Epithelial cell of proximal tubule (primary cell): Measurements from ENCODE around the gene DIAPH2. TPM values are rescaled to one million over a fixed set of nuclear protein-coding genes. Genes with fewer than 3 reads are reported as not detected.

Source experiments
- DNase-seq: peaks from one replicate; pipeline ENCODE4 v3.0.0-alpha.2; 2011; ENCODE audit warnings: low read depth
- H3K4me3 ChIP-seq: 2 replicates; pipeline ENCODE4 v1.5.1; 2011; ENCODE audit warnings: low read depth, mild to moderate bottlenecking, low read length
- total RNA-seq: library from RNA; depleted of rRNA; stranded (reverse); fragments of >200 nt; gene quantifications from 2 replicates; pipeline ENCODE4 v1.2.3, GENCODE V29; 2015
- TF ChIP-seq, protein P1 (sequence below): conservative IDR thresholded peaks from 2 replicates; pipeline ENCODE4 v1.5.1; 2012; ENCODE audit warnings: low read depth, mild to moderate bottlenecking, low read length

DIAPH2 gene
- total RNA-seq, 1 donor from 2014 or later = 15.1 TPM

DNA sequence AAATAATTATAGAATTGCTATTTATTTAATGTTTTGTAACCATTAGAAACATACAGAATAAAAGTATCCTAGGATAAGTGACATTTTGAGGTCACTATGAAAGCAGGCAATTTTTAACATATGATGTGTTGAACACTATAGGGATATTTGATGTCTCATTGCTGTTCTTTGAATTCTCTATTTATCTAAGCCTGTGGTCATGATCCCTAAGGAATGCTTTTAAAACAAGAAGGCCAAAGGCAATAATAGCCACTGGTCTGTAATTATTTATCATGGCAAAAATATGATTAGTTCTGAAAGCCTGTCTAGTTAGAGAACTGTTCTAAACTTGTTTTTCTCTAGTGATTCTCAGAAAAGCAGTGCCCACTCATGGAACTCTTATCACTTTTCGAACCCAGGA, 385.7 kb downstream of the DIAPH2 start:
- TF ChIP-seq, protein P1, sequence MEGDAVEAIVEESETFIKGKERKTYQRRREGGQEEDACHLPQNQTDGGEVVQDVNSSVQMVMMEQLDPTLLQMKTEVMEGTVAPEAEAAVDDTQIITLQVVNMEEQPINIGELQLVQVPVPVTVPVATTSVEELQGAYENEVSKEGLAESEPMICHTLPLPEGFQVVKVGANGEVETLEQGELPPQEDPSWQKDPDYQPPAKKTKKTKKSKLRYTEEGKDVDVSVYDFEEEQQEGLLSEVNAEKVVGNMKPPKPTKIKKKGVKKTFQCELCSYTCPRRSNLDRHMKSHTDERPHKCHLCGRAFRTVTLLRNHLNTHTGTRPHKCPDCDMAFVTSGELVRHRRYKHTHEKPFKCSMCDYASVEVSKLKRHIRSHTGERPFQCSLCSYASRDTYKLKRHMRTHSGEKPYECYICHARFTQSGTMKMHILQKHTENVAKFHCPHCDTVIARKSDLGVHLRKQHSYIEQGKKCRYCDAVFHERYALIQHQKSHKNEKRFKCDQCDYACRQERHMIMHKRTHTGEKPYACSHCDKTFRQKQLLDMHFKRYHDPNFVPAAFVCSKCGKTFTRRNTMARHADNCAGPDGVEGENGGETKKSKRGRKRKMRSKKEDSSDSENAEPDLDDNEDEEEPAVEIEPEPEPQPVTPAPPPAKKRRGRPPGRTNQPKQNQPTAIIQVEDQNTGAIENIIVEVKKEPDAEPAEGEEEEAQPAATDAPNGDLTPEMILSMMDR = no peak

DNA sequence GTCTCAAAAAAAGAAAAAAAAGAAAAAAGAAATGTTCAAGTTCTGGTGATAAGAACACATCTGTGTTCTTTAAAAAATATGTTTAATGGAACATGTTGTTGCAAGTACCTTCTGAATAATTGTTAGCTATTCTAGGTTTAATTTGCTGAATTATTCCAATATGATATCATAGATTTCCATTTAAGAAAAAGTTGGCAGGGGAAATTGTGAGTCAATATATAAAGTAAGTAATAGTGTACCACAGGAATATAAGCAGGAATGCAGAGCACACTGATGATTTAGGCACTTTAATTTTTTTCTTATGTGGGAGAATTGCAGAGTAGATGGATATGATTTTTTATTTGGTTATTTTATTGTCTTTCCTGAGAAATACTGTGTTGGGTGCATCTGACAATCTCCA, 389.8 kb downstream of the DIAPH2 start:
- TF ChIP-seq, protein P1 = no peak
- H3K4me3 ChIP-seq = no peak overlapping the region
- no peak for DNase-seq

More for the DNA sequence above, 385.7 kb downstream of the DIAPH2 start:
- no peak overlapping the region for H3K4me3 ChIP-seq
- no peak for DNase-seq

DNA sequence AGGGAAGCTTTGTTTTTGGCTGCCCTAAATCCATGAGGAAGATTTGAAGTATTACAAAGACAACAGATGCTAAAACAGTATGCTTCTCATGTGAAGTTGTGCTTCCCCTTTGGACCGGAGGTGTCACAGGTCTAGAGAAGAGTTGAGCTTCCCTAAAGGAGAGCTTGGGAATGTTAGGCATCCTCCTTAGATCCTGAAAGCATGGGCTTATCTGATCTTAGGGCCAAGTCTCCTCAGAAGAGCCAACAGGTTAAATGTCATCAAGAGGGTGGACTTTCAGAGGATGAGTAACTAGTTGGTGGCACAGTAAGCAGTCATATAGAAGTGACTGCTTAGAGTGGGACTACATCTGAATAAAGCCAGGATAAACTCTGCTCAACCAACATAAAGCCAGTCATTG, 404.5 kb downstream of the DIAPH2 start:
- no peak for DNase-seq
- H3K4me3 ChIP-seq = no peak overlapping the region
- TF ChIP-seq, protein P1 = no peak

DNA sequence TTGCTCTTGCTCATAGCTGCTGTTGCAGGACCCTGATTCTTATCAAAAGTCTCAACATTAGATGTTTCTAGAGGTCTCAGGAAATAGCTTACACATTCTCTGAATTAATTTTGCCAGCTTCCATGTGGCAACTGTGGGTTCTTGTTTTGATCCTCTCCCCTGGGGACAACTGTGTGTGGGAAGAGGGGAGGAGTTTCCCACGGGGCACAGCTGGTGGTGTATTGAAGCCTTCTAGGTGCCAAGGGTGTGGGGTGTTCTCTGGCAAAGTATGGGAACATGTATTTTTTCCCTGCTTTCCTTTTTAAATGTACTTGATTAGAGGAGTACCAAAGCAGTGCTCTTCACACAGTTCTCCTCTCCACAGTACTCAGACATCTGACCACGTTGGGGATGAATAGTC, 411.7 kb downstream of the DIAPH2 start:
- no peak for DNase-seq
- TF ChIP-seq, protein P1 = no peak
- H3K4me3 ChIP-seq = no peak overlapping the region

DNA sequence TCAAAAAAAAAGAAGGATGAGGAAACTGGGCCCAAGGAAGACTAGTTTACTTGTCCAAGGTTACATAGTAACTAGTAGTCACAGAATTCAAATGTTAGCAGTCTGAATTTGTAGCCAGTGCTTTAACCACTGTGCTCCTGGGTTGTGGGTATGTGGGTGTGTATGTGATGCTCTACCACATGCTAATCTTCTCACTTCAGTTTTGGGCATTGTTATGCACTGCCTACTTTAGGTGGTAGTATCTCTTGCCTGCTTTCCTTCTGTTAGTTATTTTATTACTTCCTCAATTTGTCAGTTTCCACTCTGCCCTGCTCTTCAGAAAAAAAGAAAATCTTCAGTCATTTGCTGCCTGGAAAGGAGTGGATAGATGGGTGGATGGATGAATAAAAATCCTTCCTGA, 418.3 kb downstream of the DIAPH2 start:
- TF ChIP-seq, protein P1 = no peak
- no peak overlapping the region for H3K4me3 ChIP-seq
- DNase-seq = no peak

DNA sequence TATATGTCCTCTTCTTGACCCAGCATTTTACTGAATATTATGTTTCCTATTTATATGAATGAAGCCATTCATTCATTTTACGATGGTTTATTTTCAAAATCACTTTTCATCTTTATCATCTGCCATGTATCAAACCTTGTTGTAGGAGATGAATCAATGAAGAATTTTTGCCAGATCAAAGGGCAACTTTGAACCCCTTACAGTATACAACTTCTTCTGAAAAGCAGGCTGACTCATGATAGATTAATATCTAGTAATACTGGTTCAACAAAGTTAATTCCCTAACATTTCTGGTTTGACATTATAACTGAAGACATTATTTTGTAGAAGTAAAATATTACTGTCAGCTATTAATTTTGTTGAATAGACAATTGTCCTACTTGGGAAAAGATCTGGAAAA, 425.1 kb downstream of the DIAPH2 start:
- no peak overlapping the region for H3K4me3 ChIP-seq
- DNase-seq = no peak
- TF ChIP-seq, protein P1 = no peak

DNA sequence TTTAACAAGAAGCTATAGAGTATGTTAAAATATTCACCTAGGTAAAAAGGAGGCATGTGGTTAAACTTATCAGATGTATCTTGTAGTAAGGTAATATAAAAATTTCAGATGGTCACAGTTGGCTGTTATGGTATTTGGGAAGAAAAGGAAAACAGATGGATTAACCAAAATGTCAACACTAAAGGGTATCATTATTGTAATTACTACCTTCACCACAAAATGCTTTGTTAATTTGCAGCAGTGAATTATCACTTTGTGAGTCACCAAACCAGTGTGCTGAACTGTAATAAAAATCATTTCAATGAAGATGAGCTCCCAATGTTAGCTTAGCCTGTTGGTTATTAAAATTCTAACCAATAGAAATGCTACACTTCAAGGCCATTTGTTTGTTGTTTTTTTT, 432.9 kb downstream of the DIAPH2 start:
- TF ChIP-seq, protein P1 = no peak
- DNase-seq = no peak
- H3K4me3 ChIP-seq = no peak overlapping the region
